Ramos (cell line): Measurements from ENCODE around the gene MZT2B.
"Not testable (repeated sequence)": the region's sequence is repeated elsewhere in the genome, so short reads cannot be mapped to it uniquely, and the experiment has no call there.

Experiments
- in situ Hi-C: fragments of 300-500 bp; cut with MboI; formaldehyde crosslinking; loops from one replicate; pipeline ENCODE4 v1.14.3; 2022; ENCODE audit warnings: low sequenced_read_pairs; ENCODE audit not compliant: unreplicated experiment

Gene MZT2B

DNA sequence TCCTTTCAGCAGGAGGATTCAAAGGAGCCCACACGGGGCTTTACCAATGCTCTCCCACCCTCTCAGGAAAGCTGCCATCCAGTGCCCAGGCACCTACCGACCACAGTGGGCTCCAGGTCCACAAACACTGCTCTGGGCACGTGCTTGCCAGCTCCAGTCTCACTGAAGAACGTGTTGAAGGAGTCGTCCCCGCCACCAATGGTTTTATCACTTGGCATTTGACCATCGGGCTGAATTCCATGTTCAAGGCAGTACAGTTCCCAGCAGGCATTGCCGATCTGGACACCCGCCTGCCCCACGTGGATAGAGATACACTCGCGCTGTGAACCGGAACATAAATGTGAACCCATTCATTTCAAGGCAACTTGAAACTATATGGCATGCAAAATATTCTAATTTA, 14.0 kb downstream of the MZT2B start:
- in situ Hi-C loops, result not testable (repeated sequence)

DNA sequence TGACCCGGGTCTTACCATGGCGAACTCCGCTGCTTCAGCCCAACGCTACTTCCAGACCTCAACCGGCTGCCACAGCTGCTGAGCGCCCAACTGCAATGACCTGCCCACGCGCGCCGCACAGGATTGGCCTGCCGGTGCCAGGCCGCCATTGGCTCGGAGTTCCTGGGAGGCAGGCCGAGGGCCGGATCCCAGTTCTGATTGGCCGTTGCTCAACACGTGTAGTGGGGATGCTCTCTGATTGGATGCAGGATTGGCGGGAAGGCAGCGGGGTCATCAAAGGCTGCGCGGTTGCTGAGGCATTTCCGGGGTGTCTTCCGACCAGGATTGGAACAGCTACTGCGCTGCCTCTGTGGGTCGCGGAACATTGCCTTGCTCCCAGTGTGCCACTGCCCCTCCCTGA, 16.3 kb downstream of the MZT2B start, which contains the start of gene TUBA3E:
Gene TUBA3E (minus strand): TSS at position 97 of the 400 bp plus-strand sequence. CDS start 79 bp downstream, at position 18.
- in situ Hi-C loops, result no loop called here

DNA sequence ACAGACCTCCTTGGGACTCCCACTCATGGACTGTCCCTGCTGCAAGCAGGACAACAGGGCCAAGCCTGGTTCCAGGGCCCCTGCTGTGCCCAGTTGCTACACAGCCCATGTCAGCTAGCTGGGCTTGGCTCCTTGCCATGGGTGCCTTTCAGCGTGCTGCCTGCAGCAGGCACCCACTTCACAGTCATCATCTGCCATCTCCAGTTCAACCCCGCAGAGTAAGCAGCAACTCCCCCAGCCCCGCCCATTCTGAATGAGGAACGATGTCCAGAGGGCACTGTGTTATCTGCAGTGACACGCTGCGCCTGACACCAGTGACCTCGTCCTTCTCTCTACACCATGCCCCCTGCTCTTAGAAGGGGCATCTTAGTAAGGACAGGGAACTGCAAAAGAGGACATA, 20.5 kb downstream of the MZT2B start:
- in situ Hi-C loops, result not testable (repeated sequence)

DNA sequence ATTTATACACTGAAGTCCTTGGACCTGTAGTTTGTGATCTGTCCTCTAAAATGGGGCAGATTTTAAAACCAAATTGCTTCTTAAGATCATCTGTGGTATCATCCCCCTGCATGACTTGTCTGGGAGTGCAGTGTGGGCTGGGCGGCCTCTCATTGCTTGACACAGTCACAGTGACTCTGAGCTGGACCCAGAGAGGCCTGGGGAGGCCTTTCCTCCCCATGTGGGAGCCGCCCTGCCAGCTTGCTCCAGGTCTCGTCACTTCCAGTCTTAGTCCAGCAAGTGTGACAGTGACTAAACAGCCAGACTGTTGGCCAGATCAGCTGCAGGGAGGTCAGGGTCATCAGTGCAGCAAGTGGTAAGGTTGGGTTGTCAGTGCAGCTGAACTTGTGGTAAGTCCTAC, 21.1 kb downstream of the MZT2B start:
- in situ Hi-C loops, result not testable (repeated sequence)

DNA sequence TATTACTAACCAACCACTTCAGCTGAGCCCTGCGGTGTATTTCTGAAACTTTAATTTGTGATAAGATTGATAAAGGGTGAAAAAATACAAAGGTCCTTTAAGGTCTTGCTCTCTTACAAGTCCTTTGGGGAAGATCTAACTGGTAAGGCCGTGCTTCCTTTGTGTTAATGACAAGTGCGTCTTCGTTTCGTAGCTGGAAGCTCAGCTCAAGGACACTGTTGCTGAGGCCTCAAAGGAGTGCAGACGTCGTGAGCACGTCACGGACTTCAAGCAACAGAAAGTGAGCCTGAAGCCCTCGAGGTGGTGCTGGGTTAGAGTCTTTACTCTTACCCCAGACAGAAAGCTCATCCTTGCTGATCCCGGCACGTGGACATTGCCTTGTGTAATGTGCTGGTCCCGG, 25.0 kb downstream of the MZT2B start:
- in situ Hi-C loops, result not testable (repeated sequence)

DNA sequence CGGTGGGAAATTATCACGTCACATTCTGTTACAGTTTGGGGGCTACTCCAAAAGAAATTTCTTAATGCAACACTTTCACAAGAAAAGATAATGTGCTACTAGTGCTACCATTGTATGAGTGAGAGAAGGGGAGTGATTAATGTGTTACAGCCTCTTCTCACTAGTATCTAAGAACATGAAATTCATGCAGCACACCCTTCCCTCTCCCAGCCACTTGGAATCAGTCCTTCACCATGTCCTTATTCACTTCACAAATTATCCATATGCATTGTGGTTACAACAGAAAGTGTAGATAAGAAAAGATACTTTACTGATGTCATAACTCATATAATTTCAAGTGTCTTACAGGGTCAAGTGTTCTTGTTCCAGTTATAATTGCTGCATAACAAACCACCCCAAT, 37.1 kb downstream of the MZT2B start:
- in situ Hi-C loops, result not testable (repeated sequence)

DNA sequence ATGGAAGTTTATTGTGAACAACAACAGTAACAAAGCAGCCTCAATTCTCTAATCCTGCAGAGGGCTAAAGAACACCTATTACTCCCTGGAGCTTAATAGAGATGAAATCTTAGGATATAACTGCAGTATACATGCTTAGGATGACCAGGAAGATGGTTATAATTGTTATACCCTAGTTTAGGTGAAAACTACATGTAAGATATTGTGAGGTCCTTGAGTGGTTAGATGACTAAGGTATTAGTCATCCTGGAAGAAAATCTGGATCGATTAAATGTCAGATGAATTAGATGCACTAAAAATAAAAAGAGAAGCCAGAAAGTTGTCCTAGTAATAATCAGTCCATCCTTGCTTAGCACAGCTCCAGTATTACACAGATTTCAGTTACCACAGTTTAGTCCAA, 38.4 kb downstream of the MZT2B start:
- in situ Hi-C loops, result not testable (repeated sequence)

DNA sequence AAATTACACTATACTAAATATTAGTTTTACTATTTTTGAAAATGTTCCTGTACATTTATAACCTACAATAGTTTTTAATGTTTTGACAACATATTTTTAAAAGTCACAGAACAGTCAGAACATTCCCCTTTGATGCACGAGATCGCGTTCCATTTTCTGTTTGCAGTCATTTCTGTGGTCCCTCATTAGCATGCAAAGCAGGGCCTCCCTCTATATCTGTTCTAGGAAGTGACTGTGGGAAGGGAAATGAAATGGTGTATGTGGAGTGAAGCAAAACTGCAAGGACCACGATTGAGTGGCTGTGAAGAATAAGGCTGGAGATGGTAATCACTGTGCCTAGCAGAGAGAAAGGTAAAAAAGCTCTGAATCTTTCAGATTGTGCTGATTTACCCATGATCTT, 40.5 kb downstream of the MZT2B start:
- in situ Hi-C loops, result not testable (repeated sequence)

DNA sequence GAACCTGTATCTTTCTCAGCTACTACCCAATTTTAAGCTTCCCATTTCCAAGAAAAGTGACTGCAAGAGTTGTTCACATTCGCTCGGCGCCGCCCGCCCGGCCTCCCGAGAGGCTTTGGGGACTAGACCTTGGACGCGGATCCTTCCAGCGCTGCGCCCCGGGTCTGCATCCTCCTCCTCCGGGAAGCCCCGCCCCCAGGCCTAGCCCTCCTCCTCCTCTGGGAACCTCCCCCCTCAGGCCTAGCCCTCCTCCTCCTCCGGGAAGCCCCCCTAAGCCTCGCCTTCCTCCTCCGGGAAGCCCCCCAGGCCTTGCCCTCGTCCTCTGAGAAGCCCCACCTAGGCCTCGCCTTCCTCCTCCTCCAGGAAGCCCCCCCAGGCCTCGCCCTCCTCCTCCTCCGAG, 45.9 kb downstream of the MZT2B start:
- in situ Hi-C loops, result not testable (repeated sequence)

DNA sequence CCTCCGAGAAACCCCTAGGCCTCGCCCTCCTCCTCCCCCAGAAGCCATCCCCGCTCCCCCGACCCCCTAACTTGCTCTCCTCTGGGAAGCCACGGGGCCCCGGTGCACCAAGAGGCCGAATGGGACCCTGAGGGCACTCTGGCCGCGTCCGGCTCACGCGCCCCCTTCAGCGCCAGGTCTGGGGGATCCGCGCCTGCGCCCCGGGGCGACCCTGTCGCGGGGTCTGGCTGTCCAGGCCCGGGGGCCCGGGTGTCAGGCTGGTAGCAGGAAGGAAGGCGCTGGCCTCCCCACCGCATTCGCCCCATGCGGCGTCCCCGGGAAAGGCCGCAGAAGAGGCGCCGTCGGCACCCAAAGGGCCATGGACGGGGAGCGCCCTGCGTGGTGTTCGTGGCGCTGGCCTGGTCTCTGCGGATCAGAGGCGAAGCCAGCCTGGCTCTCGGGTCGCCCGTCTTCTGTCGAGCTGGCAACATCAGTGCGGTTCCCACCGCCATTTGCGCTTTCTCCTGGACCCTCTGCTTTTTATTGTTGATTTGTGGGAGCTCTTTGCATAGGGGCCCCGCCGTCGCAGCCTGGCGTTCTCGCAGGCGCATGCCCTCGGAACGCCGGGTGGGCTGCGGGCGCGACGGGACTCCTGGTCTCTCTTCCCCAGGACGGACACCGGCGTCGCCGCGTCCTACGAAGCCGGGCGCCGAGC, 46.6 kb downstream of the MZT2B start:
- in situ Hi-C loops, result not testable (repeated sequence)

DNA sequence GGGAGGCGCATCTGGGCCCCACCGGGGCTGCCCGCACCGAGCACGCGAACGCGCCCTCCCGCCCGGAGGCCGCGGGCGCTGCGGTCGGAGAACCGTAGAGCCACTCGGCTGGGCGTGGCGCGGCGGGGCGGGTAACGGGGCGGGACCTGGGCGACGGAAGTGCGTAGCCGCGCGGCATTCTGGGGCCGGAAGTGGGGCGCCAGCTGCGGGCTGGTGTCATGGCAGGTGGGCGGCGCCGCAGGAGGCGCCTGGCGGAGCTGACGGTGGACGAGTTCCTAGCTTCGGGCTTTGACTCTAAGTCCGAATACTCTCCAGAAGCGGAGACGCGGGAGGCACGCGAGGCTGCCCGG, 47.1 kb downstream of the MZT2B start:
- in situ Hi-C loops, result not testable (repeated sequence)

DNA sequence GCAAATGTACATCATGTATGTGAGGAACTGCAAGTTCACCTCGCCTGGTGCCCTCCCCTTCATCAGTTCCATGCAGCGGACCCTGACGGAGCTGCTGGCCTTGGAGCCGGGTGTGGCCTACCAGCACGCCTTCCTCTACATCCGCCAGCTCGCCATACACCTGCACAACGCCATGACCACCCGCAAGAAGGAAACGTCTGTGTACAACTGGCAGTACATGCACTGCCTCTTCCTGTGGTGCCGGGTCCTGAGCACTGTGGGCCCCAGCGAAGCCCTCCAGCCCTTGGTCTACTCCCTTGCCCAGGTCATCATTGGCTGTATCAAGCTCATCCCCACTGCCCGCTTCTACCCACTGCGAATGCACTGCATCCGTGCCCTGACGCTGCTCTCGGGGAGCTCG, 48.3 kb downstream of the MZT2B start:
- in situ Hi-C loops, result not testable (repeated sequence)

DNA sequence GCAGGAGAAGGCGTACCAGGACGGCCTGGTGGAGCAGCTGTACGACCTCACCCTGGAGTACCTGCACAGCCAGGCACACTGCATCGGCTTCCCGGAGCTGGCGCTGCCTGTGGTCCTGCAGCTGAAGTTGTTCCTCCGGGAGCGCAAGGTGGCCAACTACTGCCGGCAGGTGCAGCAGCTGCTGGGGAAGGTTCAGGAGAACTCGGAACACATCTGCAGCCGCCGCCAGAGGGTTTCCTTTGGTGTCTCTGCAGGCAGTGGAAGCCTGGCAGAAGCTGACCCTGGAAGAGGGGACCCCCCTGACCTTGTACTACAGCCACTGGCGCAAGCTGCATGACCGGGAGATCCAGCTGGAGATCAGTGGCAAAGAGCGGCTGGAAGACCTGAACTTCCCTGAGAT, 48.8 kb downstream of the MZT2B start:
- in situ Hi-C loops, result not testable (repeated sequence)

DNA sequence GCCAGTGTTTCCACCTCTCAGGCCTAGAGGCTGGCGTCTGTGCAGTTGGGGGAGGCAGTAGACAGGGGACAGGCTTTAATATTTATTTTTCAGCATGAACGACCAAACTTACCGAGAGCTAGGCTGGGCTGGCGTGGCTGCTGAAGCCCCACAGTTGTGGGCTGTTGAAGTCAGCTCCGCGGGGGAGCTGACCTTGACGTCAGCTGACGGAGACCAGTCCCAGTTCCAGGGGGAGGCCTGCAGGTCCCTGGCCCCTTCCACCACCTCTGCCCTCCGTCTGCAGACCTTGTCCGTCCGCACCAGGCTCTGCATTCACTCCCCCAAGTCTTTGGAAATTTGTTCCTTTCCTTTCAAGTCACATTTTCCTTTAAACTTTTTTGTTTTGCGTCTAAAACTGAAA, 49.6 kb downstream of the MZT2B start:
- in situ Hi-C loops, result no loop called here

DNA sequence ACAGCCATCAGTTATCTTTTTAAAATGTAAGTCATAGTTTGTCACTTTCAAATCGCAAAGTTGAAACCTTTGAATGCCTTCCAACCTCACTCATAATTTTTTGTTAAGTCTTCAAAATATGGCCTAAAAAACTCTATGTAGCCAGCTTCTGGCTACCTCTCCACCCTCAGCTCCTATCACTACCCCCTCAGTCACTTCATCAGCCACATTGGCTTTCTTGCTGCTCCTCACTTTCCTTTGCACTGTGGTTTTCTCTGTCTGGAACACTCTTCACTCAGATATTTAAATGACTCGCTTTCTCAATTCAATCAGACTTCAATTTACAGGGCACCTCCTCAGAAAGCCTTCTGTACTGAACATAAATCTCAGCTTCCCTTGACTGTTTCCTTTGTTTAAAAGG, 51.0 kb downstream of the MZT2B start:
- in situ Hi-C loops, result not testable (repeated sequence)

DNA sequence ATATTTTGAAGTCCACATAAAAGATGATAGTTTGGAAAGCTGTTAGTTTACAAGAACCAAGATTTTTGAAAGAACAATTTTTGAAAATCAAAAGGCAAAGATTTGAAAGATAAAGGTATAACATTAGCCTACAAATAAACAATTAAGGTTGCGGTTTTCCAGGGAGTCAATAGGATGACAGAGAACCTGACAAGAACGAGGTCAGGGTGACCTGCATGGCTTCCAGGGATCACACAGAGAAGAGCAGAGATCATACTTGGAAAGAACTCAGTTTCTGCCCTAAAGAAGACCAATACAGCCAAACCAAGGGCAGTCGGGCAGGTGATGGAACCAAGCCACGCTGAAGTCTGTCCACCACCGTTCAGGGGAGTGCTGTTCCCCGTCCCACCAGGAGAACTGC, 57.5 kb downstream of the MZT2B start:
- in situ Hi-C loops, result not testable (repeated sequence)
